PC-3 (cell line): ENCODE results near the gene MAPK7. TPM values are rescaled to one million over a fixed set of nuclear protein-coding genes. Genes with fewer than 3 reads are reported as not detected.

ENCODE experiments used
- ATAC-seq: fragments of 200-7000 bp; cut with Tn5 transposase; 2 replicates; pipeline ENCODE4 v1.9.1; 2020; ENCODE audit warnings: mild to moderate bottlenecking, moderate library complexity
- BruUV-seq: library from RNA; stranded (reverse); fragments of 400-500 nt; replicated peaks from 2 replicates; lab custom pipeline; 2021; lab: Mats Ljungman, UMichigan
- CTCF ChIA-PET: fragments of 300-600 bp; sonication (Branson Sonifier 250); formaldehyde crosslinking; loops from one replicate; lab custom pipeline; 2022; ENCODE audit warnings: antibody characterized with exemption; lab: Charles Lee
- POLR2A ChIA-PET: fragments of 300-600 bp; sonication (Branson Sonifier 250); formaldehyde crosslinking; loops from one replicate; lab custom pipeline; 2022; ENCODE audit warnings: antibody characterized with exemption; ENCODE audit not compliant: unreplicated experiment; lab: Charles Lee
- DNase-seq: peaks from one replicate; pipeline ENCODE4 v3.0.0-alpha.2; 2015
- H2AFZ ChIP-seq: fragments of 300-600 bp; sonication (generic); 2 replicates; pipeline ENCODE4 v1.6.0; 2016; ENCODE audit warnings: antibody characterized with exemption, low read length
- H3F3A ChIP-seq: fragments of 300-600 bp; sonication (generic); one replicate; pipeline ENCODE4 v1.6.0; 2017; ENCODE audit warnings: antibody characterized with exemption, low read length, control low read depth, mild to moderate bottlenecking; ENCODE audit not compliant: unreplicated experiment
- H3K27ac ChIP-seq: fragments of 300-600 bp; sonication (generic); 2 replicates; pipeline ENCODE4 v1.5.1; 2016; ENCODE audit warnings: mild to moderate bottlenecking, low read length
- H3K27me3 ChIP-seq: fragments of 300-600 bp; sonication (generic); 2 replicates; pipeline ENCODE4 v1.6.1; 2016; ENCODE audit warnings: low read length, mixed read lengths
- H3K36me3 ChIP-seq: fragments of 300-600 bp; sonication (generic); 2 replicates; pipeline ENCODE4 v1.6.1; 2016; ENCODE audit warnings: low read depth, mixed run types, low read length, mixed read lengths
- H3K4me1 ChIP-seq: fragments of 300-600 bp; sonication (generic); 2 replicates; pipeline ENCODE4 v1.5.1; 2016; ENCODE audit warnings: low read length; ENCODE audit not compliant: insufficient read depth
- H3K4me2 ChIP-seq: fragments of 300-600 bp; sonication (generic); 2 replicates; pipeline ENCODE4 v1.6.0; 2016; ENCODE audit warnings: low read length
- H3K4me3 ChIP-seq: fragments of 300-600 bp; sonication (generic); 2 replicates; pipeline ENCODE4 v1.5.1; 2016; ENCODE audit warnings: mild to moderate bottlenecking, low read length, mixed read lengths
- H3K79me2 ChIP-seq: fragments of 300-600 bp; sonication (generic); 2 replicates; pipeline ENCODE4 v1.6.1; 2017; ENCODE audit warnings: low read length, mixed read lengths
- H3K9ac ChIP-seq: fragments of 300-600 bp; sonication (generic); 2 replicates; pipeline ENCODE4 v1.6.0; 2016; ENCODE audit warnings: mild to moderate bottlenecking, low read length
- H3K9me2 ChIP-seq: fragments of 300-600 bp; sonication (generic); replicated peaks from 2 replicates; pipeline ENCODE4 v1.6.1; 2016; ENCODE audit warnings: mixed run types, low read length, mixed read lengths
- H3K9me3 ChIP-seq: fragments of 300-600 bp; sonication (generic); 2 replicates; pipeline ENCODE4 v1.6.1; 2016; ENCODE audit warnings: low read length, mixed read lengths
- H4K20me1 ChIP-seq: fragments of 300-600 bp; sonication (generic); 2 replicates; pipeline ENCODE4 v1.6.1; 2016; ENCODE audit warnings: low read length, mixed read lengths
- EZH2 ChIP-seq: fragments of 300-600 bp; sonication (generic); IDR thresholded peaks from one replicate; pipeline ENCODE4 v1.6.1; 2017; ENCODE audit warnings: antibody characterized with exemption, mild to moderate bottlenecking, low read length; ENCODE audit not compliant: unreplicated experiment
- EZH2phosphoT487 ChIP-seq: fragments of 300-600 bp; sonication (generic); IDR thresholded peaks from 2 replicates; pipeline ENCODE4 v1.6.1; 2018; ENCODE audit warnings: mild to moderate bottlenecking, antibody characterized with exemption, low read length, borderline replicate concordance
- intact Hi-C: fragments of 100-400 bp; cut with micrococcal nuclease; formaldehyde crosslinking; loops from 2 replicates; pipeline ENCODE4 v1.9.0; 2023
- total RNA-seq: library from RNA; depleted of rRNA; stranded (reverse); fragments of >200 nt; gene quantifications from 2 replicates; pipeline ENCODE4 v1.2.3, GENCODE V29; 2014
- TF ChIP-seq, protein P1 (sequence below): fragments of 300-600 bp; sonication (generic); conservative IDR thresholded peaks from 2 replicates; pipeline ENCODE4 v1.5.1; 2017; ENCODE audit warnings: antibody characterized with exemption, low read depth, mild to moderate bottlenecking, low read length

Gene MAPK7
- total RNA-seq, 1 experiment from 2014 or later = 9.8 TPM

DNA sequence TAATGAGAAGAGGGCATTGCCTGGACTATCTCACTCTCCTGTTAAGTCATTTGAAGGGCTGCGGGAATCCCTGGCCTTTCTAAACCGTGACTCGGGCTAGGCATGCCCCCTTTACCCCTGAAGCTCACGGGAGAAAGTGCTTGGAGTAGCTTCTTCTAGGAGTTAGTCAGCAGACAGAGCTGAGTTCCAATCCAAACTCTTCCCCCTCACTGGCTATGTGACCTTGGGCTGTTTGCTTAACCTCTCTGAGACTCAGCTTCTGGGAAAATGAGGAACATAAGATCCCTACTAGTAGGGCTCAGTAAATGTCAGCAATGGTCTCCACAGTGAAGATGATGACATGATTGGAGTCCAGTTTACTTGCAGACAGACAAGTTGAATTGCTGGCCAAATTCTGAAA is 10.1 kb upstream of the MAPK7 start:
- intact Hi-C loops = loop anchor here (10.0 kb wide), 1 partner anchor 397 kb away; no protein-coding TSS in a partner anchor
- H3K9ac ChIP-seq = no peak overlapping the region
- no peaks in the 10 kb centered on the region for H3K36me3 ChIP-seq
- no peaks in the 10 kb centered on the region for H3K9me3 ChIP-seq
- BruUV-seq = no TSS peak
- TF ChIP-seq EZH2phosphoT487 = no peak
- TF ChIP-seq EZH2 = no peak
- TF ChIP-seq, protein P1, sequence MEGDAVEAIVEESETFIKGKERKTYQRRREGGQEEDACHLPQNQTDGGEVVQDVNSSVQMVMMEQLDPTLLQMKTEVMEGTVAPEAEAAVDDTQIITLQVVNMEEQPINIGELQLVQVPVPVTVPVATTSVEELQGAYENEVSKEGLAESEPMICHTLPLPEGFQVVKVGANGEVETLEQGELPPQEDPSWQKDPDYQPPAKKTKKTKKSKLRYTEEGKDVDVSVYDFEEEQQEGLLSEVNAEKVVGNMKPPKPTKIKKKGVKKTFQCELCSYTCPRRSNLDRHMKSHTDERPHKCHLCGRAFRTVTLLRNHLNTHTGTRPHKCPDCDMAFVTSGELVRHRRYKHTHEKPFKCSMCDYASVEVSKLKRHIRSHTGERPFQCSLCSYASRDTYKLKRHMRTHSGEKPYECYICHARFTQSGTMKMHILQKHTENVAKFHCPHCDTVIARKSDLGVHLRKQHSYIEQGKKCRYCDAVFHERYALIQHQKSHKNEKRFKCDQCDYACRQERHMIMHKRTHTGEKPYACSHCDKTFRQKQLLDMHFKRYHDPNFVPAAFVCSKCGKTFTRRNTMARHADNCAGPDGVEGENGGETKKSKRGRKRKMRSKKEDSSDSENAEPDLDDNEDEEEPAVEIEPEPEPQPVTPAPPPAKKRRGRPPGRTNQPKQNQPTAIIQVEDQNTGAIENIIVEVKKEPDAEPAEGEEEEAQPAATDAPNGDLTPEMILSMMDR = no peak
- H3K79me2 ChIP-seq = no peaks in the 10 kb centered on the region
- no peaks in the 10 kb centered on the region for H3K9me2 ChIP-seq
- H3K27me3 ChIP-seq = no peaks in the 10 kb centered on the region
- DNase-seq (no peak), ATAC-seq (no peak)
- H3K27ac ChIP-seq = no peak overlapping the region
- no peaks in the 10 kb centered on the region for H4K20me1 ChIP-seq
- POLR2A ChIA-PET = no interaction called here
- H3F3A ChIP-seq = no peaks in the 10 kb centered on the region
- no peak overlapping the region for H2AFZ ChIP-seq
- peaks cover 9% of the 10 kb centered on the region for H3K4me1 ChIP-seq
- H3K4me2 ChIP-seq = no peak overlapping the region
- no peak overlapping the region for H3K4me3 ChIP-seq
- CTCF ChIA-PET = no interaction called here

- CTCF ChIA-PET = no interaction called here
- POLR2A ChIA-PET = no interaction called here
- TF ChIP-seq EZH2 (no peak), EZH2phosphoT487 (no peak)
- TF ChIP-seq, protein P1 = no peak
- no peak overlapping the region for H3K4me2 ChIP-seq
- no peaks in the 10 kb centered on the region for H3K36me3 ChIP-seq
- H3F3A ChIP-seq = no peaks in the 10 kb centered on the region
- no peak for ATAC-seq
- BruUV-seq = no TSS peak
- no peaks in the 10 kb centered on the region for H3K9me2 ChIP-seq
- DNase-seq = no peak
- no peak overlapping the region for H3K9ac ChIP-seq
- intact Hi-C loops = loop anchor here (10.0 kb wide), 1 partner anchor 396 kb away; no protein-coding TSS in a partner anchor
- H4K20me1 ChIP-seq = no peaks in the 10 kb centered on the region
- no peak overlapping the region for H3K27ac ChIP-seq
- H3K9me3 ChIP-seq = no peaks in the 10 kb centered on the region
- H3K27me3 ChIP-seq = no peaks in the 10 kb centered on the region
- H3K4me1 ChIP-seq = peaks cover 6% of the 10 kb centered on the region; the same call in 1 of the 2 replicates
- no peaks in the 10 kb centered on the region for H3K79me2 ChIP-seq
- no peak overlapping the region for H3K4me3 ChIP-seq
- H2AFZ ChIP-seq = no peak overlapping the region
These were observed 9.1 kb upstream of the MAPK7 start for GRCh38 chr17:19369107-19369778.

- no peak for ATAC-seq
- Histone ChIP-seq H3K27me3 (no peaks in the 10 kb centered on the region), H3K4me2 (no peak overlapping the region), H3K4me1 (peaks cover 6% of the 10 kb centered on the region; the same call in 1 of the 2 replicates), H3K9me3 (no peaks in the 10 kb centered on the region), H3K36me3 (no peaks in the 10 kb centered on the region), H2AFZ (no peak overlapping the region), H3F3A (no peaks in the 10 kb centered on the region), H3K9me2 (no peaks in the 10 kb centered on the region), H3K79me2 (no peaks in the 10 kb centered on the region), H4K20me1 (no peaks in the 10 kb centered on the region), H3K27ac (no peak overlapping the region), H3K4me3 (no peak overlapping the region), H3K9ac (no peak overlapping the region)
- DNase-seq = no peak
- intact Hi-C loops = loop anchor here (10.0 kb wide), 1 partner anchor 395 kb away; no protein-coding TSS in a partner anchor
- no peak for TF ChIP-seq EZH2phosphoT487
- TF ChIP-seq, protein P1 = no peak
- TF ChIP-seq EZH2 = no peak
- ChIA-PET CTCF (no interaction called here), POLR2A (no interaction called here)
- no TSS peak for BruUV-seq
These were observed 8.3 kb upstream of the MAPK7 start for GRCh38 chr17:19369846-19370492.
